CD4-positive, alpha-beta T cell treated with Interleukin-15 for 4 hours (primary cell): ENCODE measurements around the gene PODNL1.
"Not testable (repeated sequence)": the region's sequence is repeated elsewhere in the genome, so short reads cannot be mapped to it uniquely, and the experiment has no call there.

ENCODE experiments used
- DNase-seq: peaks from one replicate; pipeline ENCODE4 v3.0.0-alpha.2; 2020; ENCODE audit warnings: low spot score

Gene PODNL1

DNA sequence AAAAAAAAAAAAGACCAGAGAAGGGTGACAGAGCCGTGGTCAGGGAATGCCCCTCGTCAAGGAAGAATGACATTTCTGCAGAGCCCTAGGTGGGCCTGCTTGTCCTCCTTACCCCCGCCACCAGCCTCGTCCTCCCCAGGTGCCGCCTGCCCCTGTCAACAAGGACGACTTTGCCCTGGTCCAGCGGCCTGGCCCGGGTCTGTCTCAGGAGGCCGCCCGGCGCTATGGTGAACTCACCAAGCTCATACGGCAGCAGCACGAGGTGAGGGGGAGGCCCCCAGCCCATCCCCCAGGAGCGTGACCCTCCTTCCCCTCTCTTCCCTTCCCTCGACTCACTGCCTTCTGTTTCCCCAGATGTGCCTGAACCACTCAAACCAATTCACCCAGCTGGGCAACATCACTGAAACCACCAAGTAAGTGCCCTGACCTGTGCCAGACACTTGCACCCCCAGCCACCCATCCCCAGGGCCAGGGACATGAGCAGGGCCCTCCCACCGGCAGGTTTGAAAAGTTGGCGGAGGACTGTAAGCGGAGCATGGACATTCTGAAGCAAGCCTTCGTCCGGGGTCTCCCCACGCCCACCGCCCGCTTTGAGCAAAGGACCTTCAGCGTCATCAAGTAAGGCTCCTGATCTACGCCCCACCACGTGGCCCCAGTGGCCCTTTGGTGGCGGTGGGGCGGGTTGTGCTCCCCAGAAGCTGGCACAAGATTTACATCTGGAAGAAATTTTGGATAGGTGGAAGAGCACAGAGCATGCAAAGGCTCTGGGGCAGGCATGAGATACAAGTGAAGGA, 14.8 kb downstream of the PODNL1 start:
- no peak for DNase-seq

DNA sequence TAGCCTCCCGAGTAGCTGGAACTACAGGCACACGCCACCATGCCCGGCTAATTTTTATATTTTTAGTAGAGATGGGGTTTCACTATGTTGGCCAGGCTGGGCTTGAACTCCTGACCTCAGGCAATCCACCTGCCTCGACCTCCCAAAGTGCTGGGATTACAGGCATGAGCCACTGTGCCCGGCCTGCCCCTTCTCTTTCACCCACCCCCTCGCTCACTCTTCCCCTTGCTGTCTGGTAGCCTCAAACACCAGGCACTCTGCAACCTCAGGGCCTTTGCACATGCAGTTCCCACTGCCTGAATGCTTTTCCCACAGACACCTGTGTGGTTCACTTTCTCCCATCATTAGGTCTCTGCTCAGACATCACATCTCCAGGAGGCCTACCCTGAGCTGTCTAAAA, 16.1 kb downstream of the PODNL1 start:
- DNase-seq = not testable (repeated sequence)

DNA sequence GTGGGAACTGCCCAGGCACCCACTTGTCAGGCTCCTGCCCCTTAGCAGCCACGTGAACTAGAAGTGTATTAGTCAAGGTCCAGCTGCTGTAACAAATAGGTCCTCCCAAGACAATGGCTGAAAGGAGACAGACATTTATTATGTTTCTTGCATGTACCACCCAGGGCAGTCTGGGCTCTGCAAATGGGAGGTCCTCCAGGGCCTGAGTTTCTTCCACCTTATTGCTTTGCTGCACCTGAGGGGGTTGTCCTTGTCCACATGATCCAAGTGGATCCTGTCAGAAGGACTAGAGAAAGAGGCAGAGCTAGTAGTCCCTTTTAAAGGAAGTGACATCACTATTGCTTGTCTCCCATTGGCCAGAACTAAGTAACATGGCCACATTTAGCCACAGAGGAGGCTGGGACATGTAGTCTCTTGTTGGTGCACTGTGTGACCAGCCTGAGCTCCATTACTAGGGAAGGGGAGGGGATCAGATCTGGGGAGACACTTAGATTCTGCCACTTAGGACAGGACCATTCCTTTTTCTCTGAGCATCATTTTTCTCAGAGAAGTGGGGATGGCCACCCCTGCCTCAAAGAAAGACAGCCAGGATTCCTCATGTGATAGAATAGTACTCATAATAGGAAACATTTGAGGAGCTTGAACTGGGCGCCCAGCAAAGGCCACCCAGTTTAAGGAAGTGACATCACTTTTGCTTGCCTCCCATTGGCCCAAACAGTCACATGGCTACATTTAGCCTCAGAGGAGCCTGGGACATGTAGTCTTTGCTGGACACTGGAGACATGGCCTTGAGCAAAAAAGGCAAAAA, 17.1 kb downstream of the PODNL1 start:
- peak; percentile 6 for DNase-seq

DNA sequence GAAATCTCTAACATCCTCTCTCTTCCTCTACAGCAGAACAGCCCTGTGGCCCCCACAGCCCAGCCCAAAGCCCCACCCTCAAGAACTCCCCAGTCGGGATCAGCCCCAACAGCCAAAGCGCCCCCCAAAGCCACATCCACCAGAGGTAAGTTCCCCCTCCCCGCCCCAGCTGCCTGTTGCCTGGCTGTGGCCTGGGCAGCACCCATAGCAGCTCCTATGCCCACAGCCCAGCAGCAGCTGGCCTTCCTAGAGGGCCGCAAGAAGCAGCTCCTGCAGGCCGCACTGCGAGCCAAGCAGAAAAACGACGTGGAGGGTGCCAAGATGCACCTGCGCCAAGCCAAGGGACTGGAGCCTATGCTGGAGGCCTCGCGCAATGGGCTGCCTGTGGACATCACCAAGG, 17.7 kb downstream of the PODNL1 start:
- DNase-seq = no peak

DNA sequence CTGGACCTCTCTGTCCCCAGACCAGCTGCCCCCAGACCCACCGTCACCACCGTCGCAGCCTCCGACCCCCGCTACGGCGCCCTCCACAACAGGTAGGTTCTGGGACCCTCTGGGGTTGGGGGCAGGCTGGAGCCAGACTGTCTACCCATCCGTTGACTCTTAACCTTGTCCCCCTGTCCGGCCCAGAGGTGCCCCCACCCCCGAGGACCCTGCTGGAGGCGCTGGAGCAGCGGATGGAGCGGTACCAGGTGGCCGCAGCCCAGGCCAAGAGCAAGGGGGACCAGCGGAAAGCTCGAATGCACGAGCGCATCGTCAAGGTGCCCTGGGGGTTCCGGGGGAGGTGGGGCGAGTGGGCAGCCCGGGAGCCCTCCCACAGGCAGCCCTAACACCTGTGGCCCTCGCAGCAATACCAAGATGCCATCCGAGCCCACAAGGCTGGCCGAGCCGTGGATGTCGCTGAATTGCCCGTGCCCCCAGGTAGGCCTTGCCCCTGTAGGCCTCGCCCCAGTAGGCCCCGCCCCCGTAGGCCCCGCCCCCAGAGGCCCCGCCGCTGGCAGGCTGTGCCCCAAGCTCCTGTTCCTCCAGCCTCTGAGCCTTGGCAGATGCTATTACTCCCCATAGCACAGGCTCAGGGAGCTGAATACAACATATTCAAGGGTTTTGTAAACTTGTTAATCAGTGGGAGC, 19.3 kb downstream of the PODNL1 start:
- DNase-seq = no peak

DNA sequence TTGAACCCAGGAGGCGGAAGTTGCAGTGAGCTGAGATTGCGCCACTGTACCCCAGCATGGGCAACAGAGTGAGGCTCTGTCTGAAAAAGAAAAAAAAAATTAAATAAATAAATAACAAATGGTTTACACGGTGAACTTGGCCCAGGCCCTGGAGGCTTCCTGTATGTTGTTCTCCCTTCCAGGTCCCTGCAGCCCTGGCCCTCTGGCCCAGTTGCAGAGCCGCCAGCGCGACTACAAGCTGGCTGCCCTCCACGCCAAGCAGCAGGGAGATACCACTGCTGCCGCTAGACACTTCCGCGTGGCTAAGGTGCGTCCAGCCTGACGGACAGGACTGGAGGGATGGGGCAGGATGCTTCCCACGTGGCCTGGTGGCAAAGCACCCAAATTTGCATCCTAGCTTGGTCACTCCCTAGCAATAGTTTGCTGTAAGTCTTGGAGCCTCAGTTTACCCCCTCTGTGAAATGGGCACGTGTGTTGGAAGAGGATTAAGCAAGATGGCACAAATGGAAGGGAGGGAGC, 20.3 kb downstream of the PODNL1 start:
- no peak for DNase-seq

DNA sequence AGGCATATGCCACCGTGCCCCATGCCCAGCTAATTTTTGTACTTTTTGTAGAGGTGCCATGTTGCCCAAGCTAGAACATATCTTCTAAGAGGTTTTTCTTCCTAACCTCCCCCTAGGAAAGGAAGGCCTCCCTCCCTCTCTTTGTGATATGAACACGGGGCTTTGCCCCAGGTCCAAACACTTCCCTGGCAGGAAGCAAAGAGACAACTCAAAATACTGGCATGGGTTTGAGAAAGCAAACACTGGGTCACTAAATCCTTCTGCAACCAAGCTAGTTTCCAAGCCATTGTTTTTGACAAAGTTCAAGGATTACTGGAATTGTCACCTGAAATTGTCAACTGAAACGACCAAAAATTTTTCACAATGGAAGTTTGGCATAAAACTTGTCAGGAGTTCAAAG, 23.4 kb downstream of the PODNL1 start:
- no peak for DNase-seq

DNA sequence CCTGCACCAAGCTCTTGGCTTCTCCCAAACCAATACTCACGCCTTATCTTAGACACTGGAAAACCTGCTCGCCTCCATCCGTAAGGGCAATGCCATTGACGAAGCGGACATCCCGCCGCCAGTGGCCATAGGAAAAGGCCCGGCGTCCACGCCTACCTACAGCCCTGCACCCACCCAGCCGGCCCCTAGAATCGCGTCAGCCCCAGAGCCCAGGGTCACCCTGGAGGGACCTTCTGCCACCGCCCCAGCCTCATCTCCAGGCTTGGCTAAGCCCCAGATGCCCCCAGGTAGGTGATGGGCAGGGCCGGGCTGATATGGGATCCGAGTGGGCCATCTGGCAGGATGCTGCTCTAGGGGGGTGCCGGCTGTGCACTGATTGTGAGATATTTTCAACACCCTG, 24.9 kb downstream of the PODNL1 start:
- no peak for DNase-seq

DNA sequence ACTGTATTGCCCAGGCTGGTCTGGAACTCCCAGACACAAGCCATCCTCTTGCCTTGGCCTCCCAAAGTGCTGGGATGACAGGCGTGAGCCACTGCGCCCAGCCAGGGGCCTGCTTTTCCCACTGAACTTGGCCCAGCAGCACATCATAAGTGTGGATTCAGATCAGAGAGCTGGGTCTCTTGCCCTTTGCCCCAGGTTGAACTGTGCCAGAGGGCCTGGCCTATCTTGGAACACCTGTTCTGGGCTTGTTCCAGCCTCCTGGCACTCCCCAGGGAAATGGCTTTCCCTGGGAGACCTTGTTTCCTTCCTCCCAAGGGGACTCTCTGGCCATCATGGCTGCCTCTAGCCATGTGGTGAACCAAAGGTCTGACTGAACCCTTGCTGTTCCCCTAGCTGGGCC, 28.8 kb downstream of the PODNL1 start:
- no peak for DNase-seq

DNA sequence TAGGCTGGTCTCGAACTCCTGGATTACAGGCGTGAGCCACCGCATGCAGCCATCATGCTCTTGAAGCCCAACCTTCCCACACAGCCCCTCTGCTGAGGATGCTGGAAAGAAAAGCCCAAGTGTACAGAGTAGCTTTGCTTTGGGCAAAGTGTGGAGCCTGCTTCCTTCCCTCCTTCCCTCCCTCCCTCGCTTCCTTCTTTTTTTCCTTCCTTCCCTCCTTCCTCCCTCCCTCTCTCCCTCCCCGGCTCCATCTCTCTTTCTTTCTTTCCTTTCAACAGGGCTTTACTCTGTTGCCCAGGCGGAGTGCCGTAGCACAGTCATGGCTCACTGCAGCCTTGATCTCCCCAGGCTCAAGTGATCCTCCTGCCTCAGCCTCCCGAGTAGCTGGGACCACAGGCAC, 29.5 kb downstream of the PODNL1 start:
- no peak for DNase-seq

DNA sequence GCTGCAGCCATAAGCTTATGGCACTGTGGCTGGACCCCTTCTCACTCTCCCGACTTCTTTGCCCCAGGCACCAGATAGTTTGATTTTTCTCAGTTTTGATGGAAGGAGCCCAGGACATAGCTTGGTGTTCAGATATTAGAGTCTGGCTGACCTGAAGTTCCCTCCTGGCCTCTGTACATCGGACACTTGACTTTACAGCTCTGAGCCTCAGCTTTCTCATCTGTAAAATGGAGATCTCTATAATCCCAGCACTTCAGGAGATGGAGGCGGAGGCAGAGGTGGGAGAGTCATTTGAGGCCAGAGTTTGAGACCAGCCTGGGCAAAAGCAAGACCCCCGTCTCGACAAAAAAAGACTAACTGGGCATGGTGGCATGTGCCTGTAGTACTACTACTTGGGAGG, 31.3 kb downstream of the PODNL1 start:
- DNase-seq = no peak

DNA sequence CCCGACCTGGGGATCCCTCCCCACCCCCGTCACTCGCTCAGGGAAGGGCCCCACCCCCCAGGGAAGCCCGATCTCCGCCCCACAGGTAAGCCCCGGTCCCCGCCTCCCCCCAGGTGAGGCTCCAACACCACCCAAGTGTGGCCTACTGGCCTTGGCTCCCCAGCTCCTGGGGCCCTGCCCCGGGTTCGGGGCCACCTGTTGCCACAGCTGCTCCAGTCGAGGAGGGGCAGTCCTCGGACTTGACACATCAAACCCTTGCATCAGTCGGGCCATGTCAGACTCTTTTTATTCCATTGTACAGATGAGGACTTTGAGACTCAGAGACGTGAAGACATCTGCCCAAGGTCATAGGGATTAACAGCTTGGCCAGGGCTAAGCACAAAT, 31.7 kb downstream of the PODNL1 start:
- DNase-seq = no peak

DNA sequence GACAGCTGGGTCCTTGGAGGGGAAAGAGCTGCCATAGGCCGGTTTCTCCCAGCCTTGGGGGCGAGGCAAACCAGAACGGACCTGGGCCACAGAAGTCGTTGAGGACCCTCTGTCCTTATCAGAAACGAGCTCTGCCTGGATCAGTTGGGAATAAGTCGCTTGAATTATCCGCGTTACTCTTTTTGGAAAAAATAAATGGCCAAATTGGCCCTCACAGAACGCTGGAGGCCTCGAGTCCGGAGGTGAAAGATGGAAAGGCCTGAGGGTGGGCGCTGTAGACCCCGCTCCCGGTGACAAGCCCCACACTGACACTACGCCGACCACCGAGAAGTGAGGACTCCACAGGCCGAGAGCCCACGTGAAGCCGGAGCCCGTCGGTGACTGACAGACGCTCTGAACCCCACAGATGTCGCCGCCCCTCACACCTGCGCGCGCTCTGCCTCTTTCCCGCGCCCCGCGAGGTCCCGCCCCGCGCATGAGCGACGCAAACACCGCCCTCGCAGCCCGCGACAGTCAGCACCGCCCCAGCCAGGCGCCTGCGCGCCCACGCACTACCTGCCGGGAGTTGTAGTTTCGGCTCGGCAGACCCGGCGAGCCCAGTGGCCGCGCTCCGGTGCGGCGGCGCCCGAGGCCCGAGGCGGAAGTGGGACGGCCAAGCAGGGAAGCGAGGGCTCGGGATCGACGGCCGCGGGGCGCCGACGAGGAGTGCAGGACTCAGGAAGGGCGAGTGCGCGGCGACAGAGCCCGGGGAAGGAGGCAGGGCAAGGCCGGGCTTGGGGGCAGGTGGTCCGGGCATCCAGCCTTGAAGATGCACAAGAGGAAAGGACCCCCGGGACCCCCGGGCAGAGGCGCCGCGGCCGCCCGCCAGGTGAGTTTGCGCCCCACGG, 32.3 kb downstream of the PODNL1 start, which contains the start of the genes BRME1 and CC2D1A:
BRME1 (minus strand) TSS at position 484 of the 887 bp plus-strand sequence. CDS start 1,225 bp downstream, outside the sequence.
CC2D1A (plus strand) TSS at position 568 of the 887 bp plus-strand sequence; CDS start at position 809, 241 bp downstream.
- peak; percentile 93 for DNase-seq

DNA sequence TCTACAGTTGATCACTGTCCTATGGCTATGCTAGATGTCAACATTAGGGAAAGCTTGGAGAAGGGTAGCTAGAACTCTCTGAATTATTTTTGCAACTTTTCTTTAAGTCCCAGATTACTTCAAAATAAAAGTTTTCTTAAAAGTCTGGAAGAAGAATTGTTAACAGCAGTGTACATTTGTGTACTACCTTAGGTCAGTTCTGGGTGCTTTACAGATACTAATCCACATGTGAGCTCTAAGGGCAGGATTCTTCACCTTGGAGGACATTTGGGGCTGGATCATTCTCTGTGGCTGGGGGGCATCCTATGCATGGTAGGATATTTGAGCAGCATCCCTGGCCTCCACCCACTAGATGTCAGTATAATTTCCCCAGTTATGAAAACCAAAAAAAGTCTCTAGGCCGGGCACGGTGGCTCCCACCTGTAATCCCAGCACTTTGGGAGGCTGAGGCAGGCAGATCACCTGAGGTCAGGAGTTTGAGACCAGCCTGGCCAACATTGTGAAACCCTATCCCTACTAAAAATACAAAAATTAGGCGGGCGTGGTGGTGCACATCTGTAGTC, 35.1 kb downstream of the PODNL1 start:
- DNase-seq = peak; percentile 50

DNA sequence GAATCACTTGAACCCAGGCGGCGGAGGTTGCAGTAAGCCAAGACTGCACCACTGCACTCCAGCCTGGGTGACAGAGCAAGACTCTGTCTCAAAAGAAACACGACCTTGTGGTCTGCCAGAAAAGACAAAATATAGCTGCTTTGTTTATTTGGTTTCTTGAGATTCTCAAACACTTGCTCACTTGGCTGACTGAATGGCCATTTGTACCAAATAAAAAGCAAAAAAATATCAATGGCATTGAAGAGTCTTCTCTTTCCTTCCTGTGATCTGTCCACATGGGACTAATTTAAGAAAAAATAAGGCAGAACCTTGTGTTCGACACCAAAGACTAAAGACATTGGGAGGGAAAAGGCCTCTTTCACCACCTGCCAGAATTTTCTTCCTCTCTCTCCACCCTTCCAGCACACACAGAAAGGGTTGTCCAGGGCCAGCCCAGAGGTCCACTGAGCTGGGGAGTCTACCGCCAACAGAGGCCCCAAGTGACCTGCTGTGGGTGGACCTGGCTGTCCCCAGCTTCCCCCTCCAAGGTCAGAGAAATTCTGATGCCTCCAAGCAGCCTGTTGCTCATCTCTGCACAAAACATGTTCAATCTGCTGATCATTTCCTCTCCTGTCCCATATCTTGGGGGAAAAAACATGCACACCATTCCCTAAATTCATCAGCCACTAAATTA, 38.2 kb downstream of the PODNL1 start:
- no peak for DNase-seq

DNA sequence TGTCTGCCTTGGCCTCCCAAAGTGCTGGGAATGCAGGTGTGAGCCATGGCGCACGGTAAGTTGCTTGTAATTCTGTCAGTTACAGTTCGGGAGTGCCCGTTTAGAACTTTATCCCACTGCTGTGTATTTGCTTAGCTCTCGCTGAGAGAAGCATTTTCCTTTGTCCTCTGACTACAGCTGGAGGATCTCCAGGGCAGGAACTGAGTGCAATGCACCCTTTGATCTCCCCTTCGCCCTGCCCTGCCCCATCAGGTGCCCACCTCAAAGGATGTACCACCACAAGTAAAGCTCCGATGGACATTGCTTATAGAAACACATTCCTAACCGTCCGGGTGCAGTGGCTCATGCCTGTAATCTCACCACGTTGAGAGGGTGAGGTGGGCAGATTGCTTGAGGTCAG, 38.8 kb downstream of the PODNL1 start:
- DNase-seq = no peak

DNA sequence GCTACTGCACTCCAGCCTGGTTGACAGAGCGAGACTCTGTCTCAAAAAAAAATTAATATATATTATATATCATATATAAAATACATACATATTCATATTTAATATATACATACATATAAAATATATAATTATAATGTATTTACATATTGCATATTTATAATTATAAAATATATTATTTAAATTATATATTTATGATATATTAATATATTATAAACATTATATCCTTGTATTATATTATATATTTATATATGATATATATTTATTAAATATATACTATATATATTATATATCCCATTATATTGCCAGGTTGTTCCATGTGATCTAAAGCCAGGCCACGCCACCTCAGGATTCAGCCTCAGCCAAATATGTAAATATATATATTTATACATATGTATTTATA, 42.0 kb downstream of the PODNL1 start:
- no peak for DNase-seq

DNA sequence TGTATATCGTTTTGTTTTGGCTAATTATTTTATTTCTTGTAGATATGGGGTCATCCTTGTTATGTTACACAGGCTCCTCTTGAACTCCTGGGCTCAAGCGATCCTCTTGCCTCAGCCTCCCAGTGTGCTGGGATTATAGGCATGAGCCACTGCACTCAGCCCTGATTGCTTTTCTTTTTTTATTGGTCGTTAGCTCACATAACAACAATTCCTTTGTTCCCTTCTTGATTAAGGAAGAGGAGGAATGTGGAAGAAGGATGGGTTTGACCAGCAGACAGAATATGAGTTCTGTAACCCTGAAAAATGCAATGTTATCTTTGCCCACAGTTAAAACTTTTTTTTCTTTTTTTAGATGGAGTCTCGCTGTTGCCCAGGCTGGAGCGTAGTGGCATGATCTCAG, 43.7 kb downstream of the PODNL1 start:
- no peak for DNase-seq

DNA sequence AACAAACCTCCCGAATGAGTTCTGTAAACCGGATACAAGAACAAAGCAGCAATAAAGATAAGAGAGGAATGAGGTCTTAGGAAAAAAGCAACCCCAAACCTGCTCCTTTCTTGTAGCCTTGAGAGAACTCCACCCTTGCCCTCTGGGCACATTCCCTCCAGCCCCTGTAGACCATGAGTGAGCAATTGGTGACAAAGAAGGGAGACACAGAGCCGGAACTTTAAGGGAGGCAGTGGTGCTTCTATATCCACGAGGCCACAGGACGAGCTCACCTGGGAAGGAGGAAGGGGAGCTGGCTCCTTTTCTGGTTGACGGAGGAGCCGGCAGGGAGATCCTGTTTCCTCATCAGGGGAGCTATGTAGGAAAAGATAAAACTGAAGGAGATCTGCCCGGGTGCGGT, 45.3 kb downstream of the PODNL1 start:
- no peak for DNase-seq

DNA sequence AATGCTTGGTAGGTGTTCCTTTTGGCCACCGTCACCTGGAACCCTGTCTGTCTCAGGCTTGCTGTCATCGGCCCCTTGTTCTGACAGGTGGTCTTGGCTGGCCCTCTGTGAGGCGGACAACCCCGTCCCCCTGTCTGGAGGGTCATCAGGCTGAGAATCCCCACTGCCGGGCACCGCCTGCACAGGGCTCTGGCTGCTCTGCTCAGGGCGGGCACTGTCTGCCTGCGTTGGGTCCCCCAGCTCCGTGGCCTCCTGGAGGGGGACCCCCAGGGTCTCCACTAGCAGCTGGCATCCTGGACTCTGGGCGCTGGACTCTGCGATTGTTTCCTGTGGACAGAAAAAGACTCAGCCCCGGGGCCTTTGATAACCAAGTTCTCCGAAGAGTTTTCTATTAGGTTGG, 48.1 kb downstream of the PODNL1 start:
- no peak for DNase-seq

DNA sequence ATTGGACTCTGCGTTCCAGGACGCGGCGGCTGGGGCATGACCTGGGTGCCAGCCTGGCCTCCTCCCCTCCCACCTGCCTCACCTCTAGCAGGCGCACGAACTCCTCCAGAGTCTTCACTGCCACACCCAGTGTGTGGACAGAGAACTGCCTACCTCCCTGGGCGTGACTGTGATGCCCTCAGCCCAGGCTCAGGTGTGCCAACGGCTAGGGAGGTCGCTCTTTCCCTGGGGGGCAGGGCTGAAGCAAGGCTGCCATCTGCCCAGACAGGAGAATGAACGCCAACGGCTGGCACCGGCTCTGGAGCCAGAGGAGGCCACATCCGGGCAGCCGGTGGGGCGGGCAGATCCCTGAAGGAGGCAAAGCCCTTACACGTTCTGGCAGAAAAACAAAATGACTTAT, 49.9 kb downstream of the PODNL1 start:
- no peak for DNase-seq
